Measurements from ENCODE around the gene PHACTR1.
"Not testable (repeated sequence)": the region's sequence is repeated elsewhere in the genome, so short reads cannot be mapped to it uniquely, and the experiment has no call there.

Gene PHACTR1

DNA sequence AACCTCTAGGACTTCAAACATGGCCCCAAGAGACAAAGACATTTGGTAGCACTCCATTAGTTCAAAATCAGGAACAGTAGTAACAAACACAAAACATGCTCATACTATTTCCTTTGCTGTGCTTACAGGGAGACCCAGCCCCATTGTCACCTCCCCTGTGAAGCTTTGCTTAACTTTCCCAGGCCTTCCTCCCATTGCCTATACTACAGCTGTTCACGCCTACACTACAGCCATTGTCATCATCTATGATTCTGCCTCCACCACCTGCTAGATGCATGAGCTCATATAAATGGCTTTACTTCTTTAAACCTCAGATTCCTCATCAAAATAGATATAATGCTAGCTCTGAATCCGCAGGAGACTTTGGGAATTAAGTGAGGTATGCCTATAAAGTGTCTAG is 8.7 kb downstream of the PHACTR1 start:
- H3K27me3 ChIP-seq (ENCODE audit: low read depth, low read length), result no peaks in the 10 kb centered on the region
- no peak overlapping the region for H3K9ac ChIP-seq (ENCODE audit: low read length)
- no peaks in the 10 kb centered on the region for H3K4me1 ChIP-seq (ENCODE audit: low read length)
- no peaks in the 10 kb centered on the region for H3K9me3 ChIP-seq (ENCODE audit: insufficient read depth, low read length)
- H4K20me1 ChIP-seq (ENCODE audit: insufficient read depth, low read length), result no peaks in the 10 kb centered on the region
- no peak overlapping the region for H2AFZ ChIP-seq (ENCODE audit: low read depth, low read length)
- no peak overlapping the region for H3K27ac ChIP-seq (ENCODE audit: low read length)
- no peak overlapping the region for H3K4me2 ChIP-seq (ENCODE audit: low read length)
- no peaks in the 10 kb centered on the region for H3K36me3 ChIP-seq (replicated peaks; ENCODE audit: low read depth, low read length)
- H3K4me3 ChIP-seq (ENCODE audit: low read length), result no peak overlapping the region
- no peaks in the 10 kb centered on the region for H3K79me2 ChIP-seq (ENCODE audit: low read length)
- no peak for TF ChIP-seq EZH2phosphoT487 (IDR thresholded peaks at IDR 0.05; ENCODE audit: low read depth)
- TF ChIP-seq, protein P1, sequence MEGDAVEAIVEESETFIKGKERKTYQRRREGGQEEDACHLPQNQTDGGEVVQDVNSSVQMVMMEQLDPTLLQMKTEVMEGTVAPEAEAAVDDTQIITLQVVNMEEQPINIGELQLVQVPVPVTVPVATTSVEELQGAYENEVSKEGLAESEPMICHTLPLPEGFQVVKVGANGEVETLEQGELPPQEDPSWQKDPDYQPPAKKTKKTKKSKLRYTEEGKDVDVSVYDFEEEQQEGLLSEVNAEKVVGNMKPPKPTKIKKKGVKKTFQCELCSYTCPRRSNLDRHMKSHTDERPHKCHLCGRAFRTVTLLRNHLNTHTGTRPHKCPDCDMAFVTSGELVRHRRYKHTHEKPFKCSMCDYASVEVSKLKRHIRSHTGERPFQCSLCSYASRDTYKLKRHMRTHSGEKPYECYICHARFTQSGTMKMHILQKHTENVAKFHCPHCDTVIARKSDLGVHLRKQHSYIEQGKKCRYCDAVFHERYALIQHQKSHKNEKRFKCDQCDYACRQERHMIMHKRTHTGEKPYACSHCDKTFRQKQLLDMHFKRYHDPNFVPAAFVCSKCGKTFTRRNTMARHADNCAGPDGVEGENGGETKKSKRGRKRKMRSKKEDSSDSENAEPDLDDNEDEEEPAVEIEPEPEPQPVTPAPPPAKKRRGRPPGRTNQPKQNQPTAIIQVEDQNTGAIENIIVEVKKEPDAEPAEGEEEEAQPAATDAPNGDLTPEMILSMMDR (IDR thresholded peaks at IDR 0.05; ENCODE audit: low read depth, low read length), result no peak

DNA sequence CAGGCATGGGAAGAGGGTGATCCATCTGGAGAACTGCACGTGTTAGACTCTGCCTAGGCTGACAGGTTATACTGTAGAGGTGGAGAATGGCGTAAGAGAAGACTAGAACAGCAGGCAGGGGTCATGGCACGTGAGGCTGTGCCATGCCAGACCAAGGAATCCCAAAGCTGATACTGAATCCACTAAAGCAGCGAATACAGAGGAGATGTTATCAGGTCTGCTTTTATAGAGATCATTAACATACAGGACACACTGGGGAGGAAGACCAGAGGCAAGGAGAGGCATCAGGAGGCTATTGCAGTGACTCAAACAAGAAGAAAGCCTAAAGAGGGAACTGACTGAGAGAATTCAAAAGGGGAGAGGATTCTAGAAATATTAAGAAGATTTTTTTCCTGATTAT is 12.9 kb downstream of the PHACTR1 start:
- H3K4me2 ChIP-seq (ENCODE audit: low read length), result no peak overlapping the region
- H3K9me3 ChIP-seq (ENCODE audit: insufficient read depth, low read length), result no peaks in the 10 kb centered on the region
- H2AFZ ChIP-seq (ENCODE audit: low read depth, low read length), result no peak overlapping the region
- no peak for TF ChIP-seq EZH2phosphoT487 (IDR thresholded peaks at IDR 0.05; ENCODE audit: low read depth)
- TF ChIP-seq, protein P1 (IDR thresholded peaks at IDR 0.05; ENCODE audit: low read depth, low read length), result no peak
- H4K20me1 ChIP-seq (ENCODE audit: insufficient read depth, low read length), result no peaks in the 10 kb centered on the region
- H3K9ac ChIP-seq (ENCODE audit: low read length), result no peak overlapping the region
- no peaks in the 10 kb centered on the region for H3K27me3 ChIP-seq (ENCODE audit: low read depth, low read length)
- no peak overlapping the region for H3K27ac ChIP-seq (ENCODE audit: low read length)
- H3K4me1 ChIP-seq (ENCODE audit: low read length), result no peaks in the 10 kb centered on the region
- no peaks in the 10 kb centered on the region for H3K79me2 ChIP-seq (ENCODE audit: low read length)
- no peaks in the 10 kb centered on the region for H3K36me3 ChIP-seq (replicated peaks; ENCODE audit: low read depth, low read length)
- no peak overlapping the region for H3K4me3 ChIP-seq (ENCODE audit: low read length)

DNA sequence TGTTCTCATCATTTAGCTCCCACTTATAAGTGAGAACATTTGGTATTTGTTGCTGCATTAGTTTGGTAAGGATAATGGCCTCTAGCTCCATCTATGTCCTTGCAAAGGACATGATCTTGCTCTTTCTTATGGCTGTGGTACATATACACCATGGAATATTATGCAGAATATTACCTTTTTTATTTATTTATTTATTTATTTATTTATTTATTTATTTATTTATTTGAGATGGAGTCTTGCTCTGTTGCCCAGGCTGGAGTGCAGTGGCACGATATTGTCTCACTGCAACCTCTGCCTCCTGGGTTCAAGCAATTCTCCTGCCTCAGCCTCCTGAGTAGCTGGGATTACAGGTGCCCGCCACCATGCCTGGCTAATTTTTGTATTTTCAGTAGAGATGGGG is 14.2 kb downstream of the PHACTR1 start:
- not testable (repeated sequence) for H3K79me2 ChIP-seq (ENCODE audit: low read length); H3K27me3 ChIP-seq (ENCODE audit: low read depth, low read length); H3K4me3 ChIP-seq (ENCODE audit: low read length); H3K9ac ChIP-seq (ENCODE audit: low read length); H3K36me3 ChIP-seq (replicated peaks; ENCODE audit: low read depth, low read length); H2AFZ ChIP-seq (ENCODE audit: low read depth, low read length); H3K27ac ChIP-seq (ENCODE audit: low read length); H3K9me3 ChIP-seq (ENCODE audit: insufficient read depth, low read length); H3K4me2 ChIP-seq (ENCODE audit: low read length); H4K20me1 ChIP-seq (ENCODE audit: insufficient read depth, low read length); H3K4me1 ChIP-seq (ENCODE audit: low read length)

DNA sequence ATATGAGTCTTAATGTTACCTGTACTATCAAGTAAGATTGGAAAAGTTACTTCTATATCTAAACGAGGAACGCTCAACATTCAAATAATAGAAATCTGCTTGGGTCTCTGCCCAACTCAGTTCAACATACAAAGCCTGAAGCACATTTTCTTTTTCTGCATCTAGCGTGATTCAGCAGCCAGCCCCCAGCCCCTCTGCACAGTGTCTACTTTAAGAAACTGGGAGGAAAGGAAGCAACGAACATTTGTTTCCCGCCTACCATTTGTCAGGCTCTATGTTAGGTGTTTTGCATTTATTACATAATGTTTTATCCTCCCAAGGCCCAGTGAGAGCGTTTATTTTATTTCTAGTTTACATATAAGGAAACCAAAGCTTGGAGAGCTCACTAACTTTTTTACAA is 17.3 kb downstream of the PHACTR1 start:
- Histone ChIP-seq H3K9ac (ENCODE audit: low read length) (no peak overlapping the region), H3K27me3 (ENCODE audit: low read depth, low read length) (no peaks in the 10 kb centered on the region), H2AFZ (ENCODE audit: low read depth, low read length) (no peak overlapping the region), H3K36me3 (replicated peaks; ENCODE audit: low read depth, low read length) (no peaks in the 10 kb centered on the region), H3K27ac (ENCODE audit: low read length) (no peak overlapping the region), H3K9me3 (ENCODE audit: insufficient read depth, low read length) (no peaks in the 10 kb centered on the region), H3K79me2 (ENCODE audit: low read length) (no peaks in the 10 kb centered on the region), H3K4me2 (ENCODE audit: low read length) (no peak overlapping the region), H3K4me1 (ENCODE audit: low read length) (no peaks in the 10 kb centered on the region), H3K4me3 (ENCODE audit: low read length) (no peak overlapping the region), H4K20me1 (ENCODE audit: insufficient read depth, low read length) (no peaks in the 10 kb centered on the region)
- TF ChIP-seq, protein P1 (IDR thresholded peaks at IDR 0.05; ENCODE audit: low read depth, low read length), result no peak
- no peak for TF ChIP-seq EZH2phosphoT487 (IDR thresholded peaks at IDR 0.05; ENCODE audit: low read depth)

DNA sequence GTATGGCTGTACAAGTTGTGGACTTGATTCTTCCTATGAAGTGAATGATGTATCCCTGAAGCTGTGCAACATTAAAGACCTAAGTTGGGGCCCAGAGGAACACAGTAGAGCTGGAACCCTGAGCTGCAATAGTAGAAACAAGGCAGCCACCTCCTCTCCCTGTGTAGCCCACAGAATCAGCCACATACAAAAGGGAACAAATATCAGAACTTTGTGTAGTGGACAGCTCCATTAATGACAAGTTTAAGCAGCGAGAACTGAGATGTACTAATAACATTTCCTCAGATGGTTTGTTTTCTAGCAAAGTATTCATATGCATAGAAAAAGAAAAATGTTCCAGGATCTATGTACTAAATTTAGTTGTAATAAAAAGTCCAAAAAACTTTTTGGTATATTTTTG is 19.2 kb downstream of the PHACTR1 start:
- Histone ChIP-seq H3K27me3 (ENCODE audit: low read depth, low read length) (no peaks in the 10 kb centered on the region), H4K20me1 (ENCODE audit: insufficient read depth, low read length) (no peaks in the 10 kb centered on the region), H3K4me3 (ENCODE audit: low read length) (no peak overlapping the region), H3K9ac (ENCODE audit: low read length) (no peak overlapping the region), H3K79me2 (ENCODE audit: low read length) (no peaks in the 10 kb centered on the region), H3K4me2 (ENCODE audit: low read length) (no peak overlapping the region), H3K36me3 (replicated peaks; ENCODE audit: low read depth, low read length) (no peaks in the 10 kb centered on the region), H2AFZ (ENCODE audit: low read depth, low read length) (no peak overlapping the region), H3K27ac (ENCODE audit: low read length) (no peak overlapping the region), H3K4me1 (ENCODE audit: low read length) (no peaks in the 10 kb centered on the region), H3K9me3 (ENCODE audit: insufficient read depth, low read length) (no peaks in the 10 kb centered on the region)
- no peak for TF ChIP-seq EZH2phosphoT487 (IDR thresholded peaks at IDR 0.05; ENCODE audit: low read depth)
- TF ChIP-seq, protein P1 (IDR thresholded peaks at IDR 0.05; ENCODE audit: low read depth, low read length), result no peak

Measured in OCI-LY3 (cell line).